Measurements from ENCODE around the gene GAB3. TPM values are rescaled to one million over a fixed set of nuclear protein-coding genes. Genes with fewer than 3 reads are reported as not detected.

Gene GAB3
- total and polyA plus RNA-seq, 9 of the 15 experiments (the other 6 are each of a cell fraction or from before 2014, with no cell fraction given): 16.1 to 31.4 (median 20.2) TPM

- TF ChIP-seq CREM (IDR thresholded peaks at IDR 0.05; ENCODE audit: low read depth) (peak; percentile 9; the same call in 1 of the 2 replicates), MXI1 (IDR thresholded peaks at IDR 0.05; ENCODE audit: low read depth, low read length) (no peak), ID3 (CRISPR knock-in tag; IDR thresholded peaks at IDR 0.05) (no peak), ID3 (tag; IDR thresholded peaks at IDR 0.05) (no peak), GTF2A2 (tag; IDR thresholded peaks at IDR 0.05) (no peak), ZNF518B (CRISPR knock-in tag; IDR thresholded peaks at IDR 0.05) (no peak), FOXK1 (CRISPR knock-in tag; IDR thresholded peaks at IDR 0.05; ENCODE audit: borderline replicate concordance) (no peak), CREBBP (IDR thresholded peaks at IDR 0.05; ENCODE audit: low read depth, low read length) (no peak), ZKSCAN3 (CRISPR knock-in tag; IDR thresholded peaks at IDR 0.05) (no peak), ZNF263 (CRISPR knock-in tag; IDR thresholded peaks at IDR 0.05; ENCODE audit: borderline replicate concordance) (no peak), ZNF583 (CRISPR knock-in tag; IDR thresholded peaks at IDR 0.05) (no peak), ZBTB49 (CRISPR knock-in tag; IDR thresholded peaks at IDR 0.05; ENCODE audit: borderline replicate concordance) (no peak), TSHZ1 (CRISPR knock-in tag; IDR thresholded peaks at IDR 0.05) (no peak), PHF8 (IDR thresholded peaks at IDR 0.05; ENCODE audit: borderline replicate concordance, low read length) (no peak), CEBPG (CRISPR knock-in tag; IDR thresholded peaks at IDR 0.05) (no peak), CEBPG (tag; conservative IDR thresholded peaks at IDR 0.05 in 1 of 2, IDR thresholded peaks at IDR 0.05 in 1 of 2) (no peak), MEIS2 (IDR thresholded peaks at IDR 0.05; ENCODE audit: partially characterized antibody) (no peak)
Observed at GRCh38 chrX:154784149-154784995, 33.5 kb upstream of the GAB3 start (continued).

All from K562 (cell line).